HG03571 (cell line): ENCODE results near the gene CFAP57.

Experiments
- ATAC-seq: cut with Tn5 transposase; IDR thresholded peaks from one replicate; pipeline ENCODE4 v1.9.1; 2021; ENCODE audit not compliant: unreplicated experiment

The CFAP57 gene

DNA sequence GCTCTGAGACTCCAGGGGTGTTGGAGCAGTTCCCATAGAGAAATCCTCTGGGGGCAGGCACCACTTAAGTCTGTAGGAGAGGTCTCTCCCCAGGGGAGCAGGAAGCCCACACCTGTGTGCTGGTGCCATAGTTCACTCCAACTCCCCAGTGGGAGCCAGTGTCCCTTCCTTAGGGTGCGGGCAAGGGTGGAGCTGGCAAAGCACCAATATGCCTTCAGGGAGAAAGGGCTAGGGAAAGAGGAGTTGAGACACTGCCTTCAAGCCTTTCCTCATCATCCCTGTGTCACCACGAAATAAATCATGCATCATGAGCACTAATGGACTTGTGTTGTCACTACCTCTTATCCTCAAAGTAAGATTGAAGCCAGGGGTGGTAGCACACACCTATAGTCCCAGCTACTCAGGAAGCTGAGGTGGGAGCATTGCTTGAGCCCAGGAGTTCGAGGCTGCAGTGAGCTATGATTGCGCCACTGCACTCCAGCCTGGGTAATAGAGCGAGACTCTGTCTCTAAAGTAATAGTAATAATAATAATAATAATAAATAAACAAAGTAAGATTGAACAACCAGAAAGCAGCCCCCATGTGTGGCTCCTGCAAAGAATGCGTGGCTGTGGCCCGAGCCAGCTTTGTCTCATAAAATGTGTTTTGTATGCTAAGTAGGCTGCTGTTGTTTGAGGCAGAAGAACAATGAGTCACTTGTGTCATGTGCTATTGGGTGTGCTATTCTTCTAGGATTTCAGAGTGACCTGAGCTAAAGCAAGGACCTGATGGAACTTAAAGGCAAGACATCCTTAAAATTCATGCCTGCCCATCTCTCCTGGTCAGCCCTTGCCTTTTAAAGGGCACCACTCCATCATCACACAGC lies 122.0 kb downstream of the CFAP57 start:
- no peak for ATAC-seq

DNA sequence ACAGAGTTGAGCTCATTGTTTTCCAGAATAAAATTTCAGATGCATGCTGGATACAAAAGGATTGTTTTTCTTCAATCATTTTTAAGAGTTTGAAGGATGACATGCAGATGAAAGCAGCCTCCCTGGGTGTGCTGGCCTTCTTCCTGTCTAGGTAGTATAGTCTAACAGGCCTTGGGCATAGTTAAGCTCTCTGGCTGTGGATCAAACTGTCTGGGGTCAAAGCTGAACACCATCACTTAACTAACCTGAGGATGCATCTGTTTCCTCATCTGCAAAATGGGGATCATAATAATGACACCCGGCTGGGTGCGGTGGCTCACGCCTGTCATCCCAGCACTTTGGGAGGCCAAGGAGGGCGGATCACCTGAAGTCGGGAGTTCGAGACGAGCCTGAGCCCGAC lies 122.6 kb downstream of the CFAP57 start:
- no peak for ATAC-seq

DNA sequence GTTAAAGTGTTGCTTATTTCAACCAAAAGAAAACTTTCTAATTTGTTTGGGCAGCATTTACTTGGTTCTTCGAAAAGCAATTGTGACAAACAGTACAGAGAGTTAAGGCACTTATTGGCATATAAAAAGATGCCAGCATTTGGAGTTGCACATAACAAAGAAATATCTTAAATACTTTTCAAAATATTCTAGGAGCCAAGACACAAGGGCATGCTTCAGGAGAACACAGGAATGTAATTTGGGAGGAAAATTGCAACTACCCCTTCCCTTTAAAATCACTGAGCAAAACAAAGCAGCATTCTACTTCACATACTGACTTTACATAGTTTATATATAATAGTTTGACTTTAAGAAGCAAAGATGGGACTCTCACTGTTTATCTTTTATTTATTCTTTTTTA lies 124.1 kb downstream of the CFAP57 start:
- no peak for ATAC-seq

DNA sequence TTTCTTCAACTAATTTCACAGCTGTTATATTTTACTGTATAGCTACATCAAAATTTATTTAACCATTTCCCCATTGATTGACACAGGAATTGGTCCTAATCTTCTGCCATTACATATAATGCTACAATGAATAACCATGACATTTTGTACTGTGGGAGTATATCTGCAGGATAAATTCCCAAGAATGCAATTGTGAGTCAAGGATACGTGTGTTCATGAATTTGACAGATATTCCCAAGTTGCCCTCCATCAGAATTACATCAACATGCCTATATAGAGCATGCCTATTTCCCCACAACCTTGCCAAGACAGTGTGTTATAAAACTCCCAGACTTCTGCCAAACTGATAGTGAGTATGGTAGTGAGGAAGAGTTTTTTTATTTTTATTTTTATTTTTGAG lies 125.9 kb downstream of the CFAP57 start:
- ATAC-seq, result no peak

DNA sequence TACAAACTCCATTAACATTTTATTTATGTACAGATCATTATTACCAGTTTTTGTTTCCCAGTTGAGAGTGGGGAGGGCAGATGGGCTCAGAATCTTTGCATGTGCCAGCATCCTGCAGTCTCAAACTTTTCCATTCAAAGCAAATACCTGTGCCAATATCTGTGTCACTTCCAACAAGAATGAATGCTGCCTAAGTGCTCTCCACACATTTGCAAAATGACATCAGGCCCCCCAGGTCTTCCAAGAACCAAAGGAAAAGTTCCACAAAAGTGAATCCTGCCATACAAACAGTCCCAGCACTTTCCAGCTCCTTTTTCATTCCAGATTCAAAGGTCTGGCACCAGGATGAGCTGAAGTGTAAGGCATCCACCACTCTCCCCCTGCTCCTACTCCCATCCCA lies 127.0 kb downstream of the CFAP57 start:
- no peak for ATAC-seq

DNA sequence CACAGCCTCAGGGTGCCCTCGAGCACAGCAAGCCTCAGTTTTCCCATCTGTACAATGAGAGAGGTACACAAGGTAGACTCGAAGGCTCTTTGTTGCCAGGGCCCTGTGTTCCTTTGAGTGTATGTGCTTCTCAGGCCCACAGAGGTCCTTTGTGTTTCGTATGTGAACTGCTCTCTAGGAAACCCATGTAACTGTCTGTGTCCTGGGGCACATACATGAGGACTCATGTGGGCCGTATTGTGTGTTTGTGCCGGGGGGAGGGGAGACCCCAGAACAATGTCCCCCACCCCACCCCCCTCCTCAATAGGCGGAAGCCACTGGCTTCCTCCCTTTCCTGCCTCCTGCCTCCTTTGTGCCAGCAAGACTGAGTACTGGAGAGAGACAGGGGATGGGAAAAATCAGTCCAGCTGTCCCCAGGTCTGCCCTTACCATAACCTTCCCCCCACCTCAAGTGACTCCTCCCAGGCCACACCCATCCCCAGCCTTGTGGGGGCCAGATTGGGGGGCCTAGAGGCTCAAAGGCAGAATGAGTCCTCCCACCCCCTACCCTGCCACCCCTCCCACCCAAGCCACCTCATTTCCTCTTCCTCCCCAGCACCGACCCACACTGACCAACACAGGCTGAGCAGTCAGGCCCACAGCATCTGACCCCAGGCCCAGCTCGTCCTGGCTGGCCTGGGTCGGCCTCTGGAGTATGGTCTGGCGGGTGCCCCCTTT lies 128.4 kb downstream of the CFAP57 start, which contains the start of gene TIE1:
Gene TIE1 (plus strand): TSS at position 605 of the 717 bp plus-strand sequence. CDS start 90 bp downstream, at position 695.
- ATAC-seq, result no peak

DNA sequence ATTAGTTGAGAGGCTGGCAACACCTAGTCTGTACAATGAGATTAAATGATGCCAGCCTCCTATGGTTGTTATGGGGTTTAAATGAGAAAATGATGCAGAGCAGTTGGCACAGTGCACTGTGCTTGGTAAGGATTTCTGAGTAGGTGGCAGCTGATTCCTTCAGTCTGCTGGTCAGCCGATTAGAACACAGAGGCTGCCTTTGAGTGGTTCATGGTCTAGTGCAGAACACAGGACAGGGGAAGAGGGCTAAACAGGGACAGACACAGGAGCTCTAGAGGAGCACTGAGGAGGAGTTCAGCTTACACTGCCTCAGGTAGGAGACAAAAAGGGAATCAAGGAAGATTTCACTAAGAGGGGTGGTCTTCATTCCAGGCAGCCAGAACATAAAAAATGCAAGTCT lies 130.1 kb downstream of the CFAP57 start:
- no peak for ATAC-seq

DNA sequence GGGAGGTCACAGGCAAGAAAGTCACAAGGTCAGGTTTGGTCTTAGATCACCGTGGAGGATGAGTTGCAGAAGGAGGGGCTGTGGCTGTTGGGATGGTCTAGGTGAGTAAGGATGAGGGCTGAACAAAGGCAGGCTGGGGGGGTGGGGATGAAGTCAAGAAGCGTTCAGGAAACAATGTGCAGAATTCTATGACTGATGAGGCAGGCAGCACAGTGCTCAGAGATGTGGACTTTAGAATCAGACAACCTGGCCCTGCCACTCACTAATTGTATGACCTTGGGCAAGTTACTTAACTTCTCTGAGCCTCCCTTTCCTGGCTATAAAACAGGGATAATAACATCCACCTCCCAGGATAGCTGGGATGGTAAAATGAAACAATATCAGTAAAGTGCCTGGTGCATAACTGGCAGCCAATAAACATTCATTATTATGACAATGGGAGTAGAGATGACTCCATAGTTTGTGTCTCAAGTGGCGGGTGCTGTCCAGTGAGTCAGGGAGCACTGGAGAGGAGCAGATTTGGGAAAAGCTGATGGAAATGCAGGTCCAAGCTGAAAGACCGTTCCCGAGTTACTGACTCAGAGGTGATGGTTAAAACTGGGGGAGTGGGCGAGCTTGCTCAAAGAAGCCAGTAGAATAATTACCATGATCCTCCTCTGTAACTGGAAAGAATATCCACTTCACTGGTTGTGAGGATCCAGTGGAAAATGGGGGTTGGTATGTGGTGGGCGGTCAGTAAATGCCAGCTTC lies 130.8 kb downstream of the CFAP57 start:
- no peak for ATAC-seq

DNA sequence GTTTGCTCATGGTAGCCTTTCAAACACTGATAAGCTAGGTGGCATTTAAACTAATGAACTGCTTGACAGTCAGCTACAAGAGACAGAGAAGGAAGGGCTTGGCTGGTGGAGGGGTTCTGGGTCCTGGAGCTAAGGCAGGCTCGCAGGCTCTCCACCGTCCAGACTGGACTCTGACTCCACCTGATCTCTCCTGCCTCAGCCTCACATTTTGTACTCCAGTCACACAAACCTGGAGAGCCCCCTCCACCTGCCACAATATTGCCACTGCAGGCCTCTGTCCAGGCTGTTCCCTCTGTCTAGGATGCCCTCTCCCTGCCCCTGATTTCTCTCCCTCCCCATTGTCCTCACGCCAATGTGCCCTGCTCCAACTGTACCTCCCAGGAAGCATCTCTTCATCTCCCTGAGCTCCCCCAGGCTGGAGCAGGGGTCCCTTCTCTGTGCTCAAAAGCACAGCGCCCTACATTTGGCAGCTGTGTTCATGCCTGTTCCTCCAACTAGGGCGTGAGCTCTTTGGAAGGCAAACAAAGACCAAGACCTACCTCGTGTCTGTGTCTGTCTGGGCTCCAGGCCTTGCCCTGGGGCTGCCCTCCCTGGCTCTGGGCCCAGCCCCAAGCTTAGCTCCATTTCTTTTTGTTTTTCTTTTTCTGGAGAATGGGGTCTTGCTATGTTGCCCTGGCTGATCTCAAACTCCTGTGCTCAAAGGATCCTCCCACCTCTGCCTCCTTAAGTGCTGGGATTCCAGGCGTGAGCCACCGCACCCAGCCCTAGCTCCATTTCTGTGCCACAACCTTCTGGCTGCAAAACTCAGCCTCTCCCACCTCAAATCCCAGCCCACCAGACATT lies 131.6 kb downstream of the CFAP57 start:
- no peak for ATAC-seq
